ENCODE data around the gene ZNF536. TPM values are rescaled to one million over a fixed set of nuclear protein-coding genes. Genes with fewer than 3 reads are reported as not detected.

The ZNF536 gene
- polyA plus RNA-seq, 1 of the 3 experiments (the other 2 are of a cell fraction) = 0.41 TPM

GRCh38 chr19:30557212-30557611, 185.0 kb downstream of the ZNF536 start:
- POLR2A ChIA-PET = no interaction called here
- Histone ChIP-seq H3K36me3 (replicated peaks in 1 of 2; ENCODE audit: control insufficient read depth in 1 of 2, insufficient read depth in 2 of 2, low read length in 1 of 2) (no peaks in the 10 kb centered on the region), H3F3A (replicated peaks; ENCODE audit: insufficient read depth) (no peaks in the 10 kb centered on the region), H3K27me3 (ENCODE audit: insufficient read depth) (no peaks in the 10 kb centered on the region), H2AFZ (ENCODE audit: low read depth) (no peak overlapping the region), H3K9me3 (no peaks in the 10 kb centered on the region), H3K27ac (ENCODE audit: low read depth in 2 of 2, low read length in 1 of 2) (no peak overlapping the region), H3K79me2 (ENCODE audit: insufficient read depth) (no peaks in the 10 kb centered on the region), H4K20me1 (ENCODE audit: insufficient read depth) (no peaks in the 10 kb centered on the region), H3K4me1 (ENCODE audit: control insufficient read depth in 1 of 2, insufficient read depth in 2 of 2, low read depth in 1 of 2, low read length in 1 of 2) (peaks cover 0 to 23% of the 10 kb centered on the region in 2 experiments; a peak in 1 of 4 replicates), H3K4me3 (ENCODE audit: low read depth in 2 of 2, low read length in 1 of 2) (no peak overlapping the region), H3K4me2 (no peak overlapping the region), H3K9ac (no peak overlapping the region), H3K9me2 (no peaks in the 10 kb centered on the region)
- DNase-seq = no peak
- WGBS (ENCODE audit: low lambda C conversion rate) = 19% methylated on average over 4 of the region's 4 CpGs
- CTCF ChIA-PET = interaction anchor here (1.1 kb wide), 1 partner anchor 45 kb away, joined by 3 read pairs; no protein-coding TSS in a partner anchor
- TF ChIP-seq REST (IDR thresholded peaks at IDR 0.05; ENCODE audit: low read depth, low read length) = no peak
- TF ChIP-seq NRF1 (IDR thresholded peaks at IDR 0.05; ENCODE audit: low read depth, low read length) = no peak
- no peak for TF ChIP-seq SIN3A (IDR thresholded peaks at IDR 0.05; ENCODE audit: borderline replicate concordance, low read depth, low read length)
- TF ChIP-seq GABPA (IDR thresholded peaks at IDR 0.05; ENCODE audit: low read depth) = no peak
- TF ChIP-seq MXI1 (IDR thresholded peaks at IDR 0.05; ENCODE audit: low read depth, low read length) = no peak
- no peak for TF ChIP-seq GATA2 (CRISPR knock-in tag; IDR thresholded peaks at IDR 0.05)
- no peak for TF ChIP-seq NFIC (IDR thresholded peaks at IDR 0.05; ENCODE audit: borderline replicate concordance)
- no peak for TF ChIP-seq FOXM1 (IDR thresholded peaks at IDR 0.05; ENCODE audit: low read depth)
- TF ChIP-seq USF1 (IDR thresholded peaks at IDR 0.05; ENCODE audit: borderline replicate concordance, low read depth) = no peak

GRCh38 chr19:30557927-30558557, 185.9 kb downstream of the ZNF536 start:
- H3K9me3 ChIP-seq = no peaks in the 10 kb centered on the region
- no peaks in the 10 kb centered on the region for H4K20me1 ChIP-seq (ENCODE audit: insufficient read depth)
- H3K4me3 ChIP-seq (ENCODE audit: low read depth in 2 of 2, low read length in 1 of 2) = no peak overlapping the region
- H3K27ac ChIP-seq (ENCODE audit: low read depth in 2 of 2, low read length in 1 of 2) = no peak overlapping the region
- no peak overlapping the region for H3K9ac ChIP-seq
- H2AFZ ChIP-seq (ENCODE audit: low read depth) = no peak overlapping the region
- no peaks in the 10 kb centered on the region for H3K27me3 ChIP-seq (ENCODE audit: insufficient read depth)
- H3K4me2 ChIP-seq = no peak overlapping the region
- POLR2A ChIA-PET = interaction anchor here (0.5 kb wide), 1 partner anchor 614 kb away, joined by 3 read pairs; no protein-coding TSS in a partner anchor
- H3K36me3 ChIP-seq (replicated peaks in 1 of 2; ENCODE audit: control insufficient read depth in 1 of 2, insufficient read depth in 2 of 2, low read length in 1 of 2) = no peaks in the 10 kb centered on the region
- no peaks in the 10 kb centered on the region for H3K9me2 ChIP-seq
- no peaks in the 10 kb centered on the region for H3K79me2 ChIP-seq (ENCODE audit: insufficient read depth)
- H3K4me1 ChIP-seq (ENCODE audit: control insufficient read depth in 1 of 2, insufficient read depth in 2 of 2, low read depth in 1 of 2, low read length in 1 of 2) = peaks cover 0 to 23% of the 10 kb centered on the region in 2 experiments; a peak in 1 of 4 replicates
- no peaks in the 10 kb centered on the region for H3F3A ChIP-seq (replicated peaks; ENCODE audit: insufficient read depth)
- no peak for DNase-seq
- CTCF ChIA-PET = interaction anchor here (1.4 kb wide), 1 partner anchor 184 kb away, joined by 3 read pairs; no protein-coding TSS in a partner anchor
- WGBS (ENCODE audit: low lambda C conversion rate) = 57% methylated on average over 13 of the region's 13 CpGs
- TF ChIP-seq REST (IDR thresholded peaks at IDR 0.05; ENCODE audit: low read depth, low read length) (no peak), TEAD4 (IDR thresholded peaks at IDR 0.05; ENCODE audit: borderline replicate concordance, insufficient read depth) (no peak), JUND (IDR thresholded peaks at IDR 0.05) (no peak), RFX5 (IDR thresholded peaks at IDR 0.05; ENCODE audit: low read length) (no peak), FOSL2 (IDR thresholded peaks at IDR 0.05; ENCODE audit: borderline replicate concordance, low read depth) (no peak), ELF1 (IDR thresholded peaks at IDR 0.05) (no peak), TCF12 (IDR thresholded peaks at IDR 0.05) (no peak), YY1 (IDR thresholded peaks at IDR 0.05; ENCODE audit: low read depth) (no peak), FOXM1 (IDR thresholded peaks at IDR 0.05; ENCODE audit: low read depth) (no peak), MEF2A (IDR thresholded peaks at IDR 0.05; ENCODE audit: borderline replicate concordance, low read depth) (no peak), NFIC (IDR thresholded peaks at IDR 0.05; ENCODE audit: borderline replicate concordance) (no peak), RXRA (IDR thresholded peaks at IDR 0.05; ENCODE audit: borderline replicate concordance, low read depth) (no peak), EP300 (IDR thresholded peaks at IDR 0.05; ENCODE audit: borderline replicate concordance in 1 of 2, low read depth in 1 of 2, low read length in 1 of 2) (no peak), RCOR1 (IDR thresholded peaks at IDR 0.05; ENCODE audit: low read length) (no peak), SMC3 (IDR thresholded peaks at IDR 0.05; ENCODE audit: low read depth, low read length) (no peak), MXI1 (IDR thresholded peaks at IDR 0.05; ENCODE audit: low read depth, low read length) (no peak)
